Aorta (tissue), 4 donors: Measurements from ENCODE around the gene ETDA. TPM values are rescaled to one million over a fixed set of nuclear protein-coding genes. Genes with fewer than 3 reads are reported as not detected.

Experiments
- polyA plus RNA-seq, 2 donors: library from polyadenylated mRNA; stranded (reverse); fragments of 200-250 nt; gene quantifications; one replicate each; pipeline ENCODE4 v1.2.3, GENCODE V29; 2013
- total RNA-seq, 2 donors: library from RNA; stranded (reverse); fragmentation: NEBNext Ultra II Directional; extraction: Animal tissue kit (Norgen Biotek cat#: 25700); gene quantifications; one replicate each; pipeline ENCODE4 v1.2.1, GENCODE V29; 2021
- donor health status: healthy with polysubstance abuse.
- donor health status: Bipolar disorder and iron deficiency.
- donor health status: DM: no; HTN: no; CAD: no.
- donor health status: DM: yes; HTN: yes; CAD: no.

ETDA gene
- total and polyA plus RNA-seq, 4 donors: not detected

Other genes with a start within 250 kb of the ETDA start
- gene RTL8B, start 229.5 kb upstream of the ETDA start, total RNA-seq: 10 to 100 TPM; 21.2 to 22.5 TPM
- gene RTL8B, start 229.5 kb upstream of the ETDA start, polyA plus RNA-seq: 10 to 100 TPM; 14.3 to 20.3 TPM
- 100 to 1,000 TPM; 127 to 132 TPM for gene RTL8C, start 219.7 kb upstream of the ETDA start, total RNA-seq
- gene RTL8C, start 219.7 kb upstream of the ETDA start, polyA plus RNA-seq: 100 to 1,000 TPM; 136 to 248 TPM
- gene RTL8A, start 199.9 kb upstream of the ETDA start, total RNA-seq: 10 to 100 TPM; 42.1 to 42.6 TPM
- gene RTL8A, start 199.9 kb upstream of the ETDA start, polyA plus RNA-seq: 100 to 1,000 TPM in 1 of 2 donors, 10 to 100 TPM in 1; 80.6 to 114 TPM
- gene SMIM10L2B, start 153.3 kb upstream of the ETDA start, total RNA-seq: 1 to 10 TPM; 3.2 to 3.4 TPM
- gene SMIM10L2B, start 153.3 kb upstream of the ETDA start, polyA plus RNA-seq: 1 to 10 TPM in 1 of 2 donors, under 1 TPM in 1; 0.75 to 2.0 TPM
- gene ETDB, start 131.5 kb upstream of the ETDA start, total RNA-seq: not detected
- not detected for gene ETDB, start 131.5 kb upstream of the ETDA start, polyA plus RNA-seq
- gene CT55, start 80.7 kb upstream of the ETDA start, total RNA-seq: not detected
- not detected for gene CT55, start 80.7 kb upstream of the ETDA start, polyA plus RNA-seq
- not detected for gene ETDC, start 57.4 kb downstream of the ETDA start, total RNA-seq
- not detected for gene ETDC, start 57.4 kb downstream of the ETDA start, polyA plus RNA-seq
- gene ZNF75D, start 92.0 kb downstream of the ETDA start, total RNA-seq: 10 to 100 TPM in 1 of 2 donors, 1 to 10 TPM in 1; 7.3 to 10.9 TPM
- 10 to 100 TPM in 1 of 2 donors, 1 to 10 TPM in 1; 4.1 to 10.2 TPM for gene ZNF75D, start 92.0 kb downstream of the ETDA start, polyA plus RNA-seq
- gene ZNF449, start 92.7 kb downstream of the ETDA start, total RNA-seq: 10 to 100 TPM; 13.6 to 19.6 TPM
- gene ZNF449, start 92.7 kb downstream of the ETDA start, polyA plus RNA-seq: 1 to 10 TPM; 2.6 to 8.6 TPM
- gene SMIM10L2A, start 169.9 kb downstream of the ETDA start, total RNA-seq: 1 to 10 TPM in 1 of 2 donors, under 1 TPM in 1; 0.42 to 1.0 TPM
- gene SMIM10L2A, start 169.9 kb downstream of the ETDA start, polyA plus RNA-seq: under 1 TPM in 1 of 2 donors, not detected in 1; 0.41 TPM